Caco-2 (cell line): ENCODE results near the gene RUNDC3A. TPM values are rescaled to one million over a fixed set of nuclear protein-coding genes. Genes with fewer than 3 reads are reported as not detected.

Experiments used
- BruUV-seq: library from RNA; stranded (reverse); fragments of 400-500 nt; replicated peaks from 2 replicates; lab custom pipeline; 2021; lab: Mats Ljungman, UMichigan
- CTCF ChIA-PET: fragments of 300-600 bp; sonication (Branson Sonifier 250); formaldehyde crosslinking; loops from one replicate; lab custom pipeline; 2022; ENCODE audit warnings: antibody characterized with exemption; lab: Charles Lee
- POLR2A ChIA-PET: fragments of 300-600 bp; sonication (Branson Sonifier 250); formaldehyde crosslinking; loops from one replicate; lab custom pipeline; 2022; ENCODE audit warnings: antibody characterized with exemption; lab: Charles Lee
- DNase-seq, 2 experiments: peaks; one replicate each; pipeline versions ENCODE4 v3.0.0 to v3.0.0-alpha.2; 2020 to 2022
- H3K27me3 ChIP-seq: replicated peaks from 2 replicates; pipeline ENCODE4 v1.6.0; 2011; ENCODE audit warnings: low read length; ENCODE audit not compliant: control insufficient read depth, insufficient read depth
- H3K36me3 ChIP-seq: 2 replicates; pipeline ENCODE4 v1.5.1; 2011; ENCODE audit warnings: low read length; ENCODE audit not compliant: control insufficient read depth, insufficient read depth
- H3K4me1 ChIP-seq: fragments of 250-450 bp; sonication (Bioruptor Pico); 2 replicates; pipeline ENCODE4 v1.5.1; 2020; ENCODE audit warnings: mild to moderate bottlenecking
- H3K4me3 ChIP-seq: 2 replicates; pipeline ENCODE4 v1.5.1; 2011; ENCODE audit warnings: low read depth, mild to moderate bottlenecking, control low read depth, low read length
- H3K9me3 ChIP-seq: fragments of 250-450 bp; sonication (Bioruptor Pico); 2 replicates; pipeline ENCODE4 v1.5.1; 2020; ENCODE audit warnings: mild to moderate bottlenecking, moderate library complexity
- H3K27ac Mint-ChIP-seq: one replicate; pipeline ENCODE4 v1.8.0; 2022; ENCODE audit warnings: mixed read lengths; ENCODE audit not compliant: unreplicated experiment
- H3K27me3 Mint-ChIP-seq: one replicate; pipeline ENCODE4 v1.8.0; 2022; ENCODE audit warnings: mixed read lengths; ENCODE audit not compliant: insufficient read depth, unreplicated experiment
- H3K36me3 Mint-ChIP-seq: one replicate; pipeline ENCODE4 v1.8.0; 2022; ENCODE audit warnings: mild to moderate bottlenecking, mixed read lengths; ENCODE audit not compliant: insufficient read depth, unreplicated experiment
- H3K4me1 Mint-ChIP-seq: one replicate; pipeline ENCODE4 v1.8.0; 2022; ENCODE audit warnings: low read depth, mixed read lengths; ENCODE audit not compliant: unreplicated experiment
- H3K4me3 Mint-ChIP-seq: one replicate; pipeline ENCODE4 v1.8.0; 2022; ENCODE audit warnings: mild to moderate bottlenecking, moderate library complexity, mixed read lengths; ENCODE audit not compliant: unreplicated experiment
- H3K9me3 Mint-ChIP-seq: one replicate; pipeline ENCODE4 v1.8.0; 2022; ENCODE audit warnings: mixed read lengths; ENCODE audit not compliant: unreplicated experiment
- intact Hi-C: fragments of 100-400 bp; cut with micrococcal nuclease; formaldehyde crosslinking; loops from one replicate; pipeline ENCODE4 v1.10.0; 2022; ENCODE audit not compliant: unreplicated experiment
- total RNA-seq: library from RNA; stranded (reverse); gene quantifications from 2 replicates; pipeline ENCODE4 v1.2.3, GENCODE V29; 2022
- TF ChIP-seq, protein P1 (sequence below), 2 experiments: fragments of 200-600 bp in 1 of 2; IDR thresholded peaks; 1 replicate in 1 of 2; 2 replicates in 1 of 2; pipeline versions ENCODE4 v1.5.1 to v1.8.0; 2011 to 2022; ENCODE audit warnings: antibody characterized with exemption in 1 of 2, control low read depth in 1 of 2, inconsistent platforms in 1 of 2, low read depth in 1 of 2, low read length in 1 of 2, mild to moderate bottlenecking in 1 of 2, moderate library complexity in 1 of 2; ENCODE audit not compliant: insufficient read depth in 1 of 2, severe bottlenecking in 1 of 2, unreplicated experiment in 1 of 2

The RUNDC3A gene
- total RNA-seq, 1 experiment from 2014 or later: 0.34 TPM

DNA sequence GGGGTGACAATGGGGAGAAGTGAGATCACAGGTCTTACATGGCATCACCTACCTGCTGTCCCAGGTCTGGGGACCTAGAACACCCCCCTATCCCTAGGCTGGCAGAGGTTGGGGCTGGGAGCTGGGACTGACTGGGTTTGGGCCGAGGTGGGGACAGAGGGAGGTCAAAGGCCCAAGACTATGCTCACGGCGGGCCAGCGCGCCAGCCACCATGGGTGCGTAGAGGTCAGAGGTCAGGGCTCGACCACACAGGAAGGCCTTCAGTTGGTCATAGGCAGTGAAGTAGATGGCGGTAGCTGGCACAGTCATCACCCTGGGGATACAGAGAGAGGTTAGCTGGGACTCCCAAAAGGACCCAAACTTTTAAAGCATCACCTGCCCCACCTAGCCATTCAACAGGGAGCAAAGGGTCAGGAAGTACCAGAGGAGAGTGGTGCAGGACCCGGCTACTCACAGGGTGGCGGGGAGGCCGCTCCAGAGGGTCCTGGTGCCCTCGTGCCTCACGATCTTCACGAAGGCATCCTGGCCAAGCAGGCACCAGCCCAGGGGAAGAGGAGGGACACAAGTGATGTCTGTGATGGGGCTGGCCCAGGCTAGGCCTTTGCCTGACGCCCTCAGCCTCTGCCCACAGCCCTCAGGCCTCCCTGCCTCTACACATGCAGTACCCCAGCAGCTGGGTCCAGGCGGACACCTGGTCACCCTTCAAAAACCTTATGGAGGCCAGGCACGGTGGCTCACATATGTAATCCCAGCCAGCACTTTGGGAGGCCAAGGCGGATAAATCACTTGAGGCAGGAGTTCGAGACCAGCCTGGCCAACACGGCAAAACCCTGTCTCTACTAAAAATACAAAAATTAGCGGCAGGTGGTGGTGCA lies 13.1 kb downstream of the RUNDC3A start:
- TF ChIP-seq, protein P1, sequence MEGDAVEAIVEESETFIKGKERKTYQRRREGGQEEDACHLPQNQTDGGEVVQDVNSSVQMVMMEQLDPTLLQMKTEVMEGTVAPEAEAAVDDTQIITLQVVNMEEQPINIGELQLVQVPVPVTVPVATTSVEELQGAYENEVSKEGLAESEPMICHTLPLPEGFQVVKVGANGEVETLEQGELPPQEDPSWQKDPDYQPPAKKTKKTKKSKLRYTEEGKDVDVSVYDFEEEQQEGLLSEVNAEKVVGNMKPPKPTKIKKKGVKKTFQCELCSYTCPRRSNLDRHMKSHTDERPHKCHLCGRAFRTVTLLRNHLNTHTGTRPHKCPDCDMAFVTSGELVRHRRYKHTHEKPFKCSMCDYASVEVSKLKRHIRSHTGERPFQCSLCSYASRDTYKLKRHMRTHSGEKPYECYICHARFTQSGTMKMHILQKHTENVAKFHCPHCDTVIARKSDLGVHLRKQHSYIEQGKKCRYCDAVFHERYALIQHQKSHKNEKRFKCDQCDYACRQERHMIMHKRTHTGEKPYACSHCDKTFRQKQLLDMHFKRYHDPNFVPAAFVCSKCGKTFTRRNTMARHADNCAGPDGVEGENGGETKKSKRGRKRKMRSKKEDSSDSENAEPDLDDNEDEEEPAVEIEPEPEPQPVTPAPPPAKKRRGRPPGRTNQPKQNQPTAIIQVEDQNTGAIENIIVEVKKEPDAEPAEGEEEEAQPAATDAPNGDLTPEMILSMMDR (IDR thresholded peaks at IDR 0.05; ENCODE audit: insufficient read depth in 1 of 2, low read depth in 1 of 2, low read length in 1 of 2, severe bottlenecking in 1 of 2, unreplicated experiment in 1 of 2): no peak
- H3K27me3 Mint-ChIP-seq: peaks cover 4% of the 10 kb centered on the region
- no peaks in the 10 kb centered on the region for H3K27me3 ChIP-seq
- intact Hi-C loops: no loop called here
- peaks cover 3% of the 10 kb centered on the region; the same call in 1 of the 2 replicates for H3K36me3 ChIP-seq
- no peaks in the 10 kb centered on the region for H3K9me3 ChIP-seq
- no peaks in the 10 kb centered on the region for H3K9me3 Mint-ChIP-seq
- ChIA-PET POLR2A (no interaction called here), CTCF (interaction anchor here (0.7 kb wide), 1 partner anchor 122 kb away, joined by 4 read pairs; the partner anchor contains the start of gene ATXN7L3)
- H3K4me1 ChIP-seq: no peaks in the 10 kb centered on the region
- DNase-seq: no peak
- no peak overlapping the region for H3K27ac Mint-ChIP-seq
- BruUV-seq: no TSS peak
- no peak overlapping the region for H3K4me3 ChIP-seq
- no peak overlapping the region for H3K4me3 Mint-ChIP-seq
- H3K36me3 Mint-ChIP-seq: peaks cover 25% of the 10 kb centered on the region
- peaks cover 6% of the 10 kb centered on the region for H3K4me1 Mint-ChIP-seq

DNA sequence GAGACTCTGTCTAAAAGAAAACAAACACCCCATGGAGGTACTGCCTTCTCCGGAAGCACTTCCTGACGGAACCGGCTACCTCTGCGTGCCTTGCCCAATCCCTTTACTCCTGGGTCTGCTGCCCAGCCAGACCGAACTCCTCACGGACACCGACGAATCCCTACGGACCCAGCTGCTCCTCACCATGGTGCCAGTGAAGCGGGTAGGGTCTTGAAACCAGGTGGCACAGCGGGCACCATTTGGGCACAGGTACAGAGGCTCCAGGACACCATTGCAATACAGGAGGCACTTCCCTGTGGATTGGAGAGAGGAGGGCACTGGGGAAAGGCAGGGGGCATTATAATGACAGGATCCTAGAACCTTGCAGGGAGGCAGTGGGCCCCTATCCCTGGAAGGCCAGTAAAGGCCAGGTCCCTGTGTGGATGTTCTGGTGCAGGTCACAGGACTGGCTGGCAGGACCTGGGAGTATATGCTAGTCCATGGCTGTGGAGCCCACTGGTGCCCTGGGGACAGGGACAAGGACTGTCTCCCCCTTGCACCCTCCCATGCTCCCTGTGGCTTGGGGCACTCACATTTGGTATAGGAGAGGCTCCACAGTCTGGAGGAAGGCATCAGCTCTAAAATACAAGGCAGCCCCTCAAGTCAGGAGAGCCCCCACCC lies 14.0 kb downstream of the RUNDC3A start:
- Mint-ChIP-seq H3K4me3 (peak overlapping the region; percentile 14), H3K27ac (no peak overlapping the region), H3K9me3 (no peaks in the 10 kb centered on the region), H3K4me1 (peaks cover 3% of the 10 kb centered on the region), H3K36me3 (peaks cover 26% of the 10 kb centered on the region), H3K27me3 (peaks cover 2% of the 10 kb centered on the region)
- H3K9me3 ChIP-seq: no peaks in the 10 kb centered on the region
- intact Hi-C loops: no loop called here
- DNase-seq: no peak
- BruUV-seq: no TSS peak
- H3K4me3 ChIP-seq: no peak overlapping the region
- H3K4me1 ChIP-seq: peaks cover 6% of the 10 kb centered on the region
- POLR2A ChIA-PET: no interaction called here
- H3K27me3 ChIP-seq: no peaks in the 10 kb centered on the region
- TF ChIP-seq, protein P1 (IDR thresholded peaks at IDR 0.05; ENCODE audit: insufficient read depth in 1 of 2, low read depth in 1 of 2, low read length in 1 of 2, severe bottlenecking in 1 of 2, unreplicated experiment in 1 of 2): no peak
- H3K36me3 ChIP-seq: peaks cover 3% of the 10 kb centered on the region; the same call in 1 of the 2 replicates
- CTCF ChIA-PET: no interaction called here

DNA sequence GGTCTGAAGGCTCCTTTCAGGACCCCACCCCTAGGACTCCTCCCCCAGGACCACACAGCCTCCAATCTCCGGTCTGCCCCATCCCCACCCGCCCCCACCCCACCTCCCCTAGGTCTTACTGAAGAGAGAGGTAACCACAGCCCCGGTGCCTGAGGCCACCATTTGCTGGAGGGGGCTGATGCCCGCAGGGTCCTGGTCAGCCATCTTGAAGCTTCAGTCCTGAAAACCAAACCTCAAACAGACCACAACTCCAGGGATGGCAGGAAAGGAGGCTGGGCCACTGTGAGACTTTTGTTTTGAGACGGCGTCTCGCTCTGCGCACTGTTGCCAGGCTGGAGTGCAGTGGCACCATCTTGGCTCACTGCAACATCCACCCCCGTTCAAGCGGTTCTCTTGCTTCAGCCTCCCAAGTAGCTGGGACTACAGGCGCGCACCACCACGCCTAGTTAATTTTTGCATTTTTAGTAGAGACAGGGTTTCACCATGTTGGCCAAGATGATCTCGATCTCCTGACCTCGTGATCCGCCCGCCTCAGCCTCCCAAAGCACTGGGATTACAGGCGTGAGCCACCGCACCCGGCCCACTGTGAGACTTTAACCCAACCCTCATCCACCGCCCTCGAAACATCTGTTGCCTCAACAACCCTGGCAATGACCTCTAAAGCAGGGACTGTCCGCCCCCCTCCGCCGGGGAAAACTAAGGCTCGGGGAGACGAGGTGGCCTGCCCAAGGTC lies 15.1 kb downstream of the RUNDC3A start:
- H3K9me3 ChIP-seq: no peaks in the 10 kb centered on the region
- ChIA-PET POLR2A (no interaction called here), CTCF (interaction anchor here (1.5 kb wide), 1 partner anchor 30 kb away, joined by 3 read pairs; no protein-coding TSS in a partner anchor)
- H3K4me1 Mint-ChIP-seq: no peaks in the 10 kb centered on the region
- H3K36me3 ChIP-seq: peaks cover 3% of the 10 kb centered on the region; the same call in 1 of the 2 replicates
- H3K36me3 Mint-ChIP-seq: peaks cover 15% of the 10 kb centered on the region
- TF ChIP-seq, protein P1 (IDR thresholded peaks at IDR 0.05; ENCODE audit: insufficient read depth in 1 of 2, low read depth in 1 of 2, low read length in 1 of 2, severe bottlenecking in 1 of 2, unreplicated experiment in 1 of 2): no peak
- no peak for DNase-seq
- intact Hi-C loops: loop anchor here (2.0 kb wide), 1 partner anchor 105 kb away; the partner anchor contains the start of gene UBTF
- H3K4me1 ChIP-seq: peaks cover 8% of the 10 kb centered on the region
- TSS peak; percentile 56 for BruUV-seq
- H3K9me3 Mint-ChIP-seq: no peaks in the 10 kb centered on the region
- H3K27me3 Mint-ChIP-seq: no peaks in the 10 kb centered on the region
- H3K27ac Mint-ChIP-seq: no peak overlapping the region
- H3K4me3 ChIP-seq: peak overlapping the region; percentile 84
- H3K4me3 Mint-ChIP-seq: peak overlapping the region; percentile 93
- no peaks in the 10 kb centered on the region for H3K27me3 ChIP-seq
